Endodermal cell (in vitro differentiated cells): ENCODE measurements around the gene SLC25A24. TPM values are rescaled to one million over a fixed set of nuclear protein-coding genes. Genes with fewer than 3 reads are reported as not detected.
A peak's percentile ranks its signal among the peaks of the same experiment; 100 is the strongest.

Experiments
- DNase-seq: peaks from one replicate; pipeline ENCODE4 v3.0.0-alpha.2; 2017
- H3K27ac ChIP-seq: 2 replicates; pipeline ENCODE4 v1.5.1; 2013; ENCODE audit warnings: mild to moderate bottlenecking, low read depth, low read length, moderate library complexity
- H3K27me3 ChIP-seq: 2 replicates; pipeline ENCODE4 v1.6.1; 2013; ENCODE audit warnings: mild to moderate bottlenecking, low read length, moderate library complexity; ENCODE audit not compliant: insufficient read depth, control insufficient read depth, poor library complexity, severe bottlenecking
- H3K36me3 ChIP-seq: 2 replicates; pipeline ENCODE4 v1.7.0; 2013; ENCODE audit warnings: mild to moderate bottlenecking, low read length, moderate library complexity; ENCODE audit not compliant: control insufficient read depth, insufficient read depth
- H3K4me1 ChIP-seq: one replicate; pipeline ENCODE4 v1.7.0; 2013; ENCODE audit warnings: low read length; ENCODE audit not compliant: control insufficient read depth, insufficient read depth
- H3K4me3 ChIP-seq: 2 replicates; pipeline ENCODE4 v1.5.1; 2013; ENCODE audit warnings: mild to moderate bottlenecking, low read length, moderate library complexity
- H3K9ac ChIP-seq: 2 replicates; pipeline ENCODE4 v1.6.1; 2013; ENCODE audit warnings: mild to moderate bottlenecking, low read length, moderate library complexity; ENCODE audit not compliant: poor library complexity, severe bottlenecking; ENCODE audit errors: extremely low read depth
- H3K9me3 ChIP-seq: 2 replicates; pipeline ENCODE4 v1.6.1; 2013; ENCODE audit warnings: mild to moderate bottlenecking, low read length, moderate library complexity; ENCODE audit not compliant: control insufficient read depth
- H3K27ac Mint-ChIP-seq: 2 replicates; pipeline ENCODE4 v1.8.0; 2020; ENCODE audit warnings: mixed read lengths
- H3K27me3 Mint-ChIP-seq: 2 replicates; pipeline ENCODE4 v1.8.0; 2021; ENCODE audit warnings: mild to moderate bottlenecking, mixed read lengths; ENCODE audit not compliant: insufficient read depth
- H3K36me3 Mint-ChIP-seq: 2 replicates; pipeline ENCODE4 v1.8.0; 2020; ENCODE audit warnings: low read depth, mixed read lengths
- H3K4me1 Mint-ChIP-seq: 2 replicates; pipeline ENCODE4 v1.8.0; 2020; ENCODE audit warnings: mixed read lengths
- H3K4me3 Mint-ChIP-seq: 2 replicates; pipeline ENCODE4 v1.8.0; 2020; ENCODE audit warnings: mild to moderate bottlenecking, moderate library complexity, mixed read lengths
- H3K9me3 Mint-ChIP-seq: 2 replicates; pipeline ENCODE4 v1.8.0; 2020; ENCODE audit warnings: mild to moderate bottlenecking, mixed read lengths
- CTCF ChIP-seq: fragments of 200-600 bp; sonication (generic); conservative IDR thresholded peaks from 2 replicates; pipeline ENCODE4 v1.5.0; 2021; ENCODE audit warnings: antibody characterized with exemption, mild to moderate bottlenecking
- WGBS, 2 experiments: methylation state at CpG; one replicate each; pipeline versions ENCODE4 v1.1.5 to v1.1.7; 2013; ENCODE audit warnings: missing lambda C conversion rate in 2 of 2, mixed read lengths in 1 of 2; ENCODE audit not compliant: insufficient coverage in 1 of 2, insufficient read length in 1 of 2; 5-methylcytosine and 5-hydroxymethylcytosine counted together
- total RNA-seq, 2 donors: library from RNA; stranded (reverse); fragmentation: NEBNext Ultra II Directional in 1 of 2; extraction: Animal tissue kit (Norgen Biotek cat#: 25700) in 1 of 2; gene quantifications; 2 replicates in 1 of 2; 3 replicates in 1 of 2; pipeline ENCODE4 v1.2.1, GENCODE V29; 2021

The SLC25A24 gene
- total RNA-seq, 2 donors from 2014 or later: 42.4 to 61.4 TPM

- Mint-ChIP-seq H3K4me1 (peaks cover 21% of the 10 kb centered on the region), H3K27me3 (peaks cover 11% of the 10 kb centered on the region), H3K36me3 (peaks cover 28% of the 10 kb centered on the region), H3K9me3 (peaks cover 12% of the 10 kb centered on the region), H3K4me3 (peak overlapping the region; percentile 90), H3K27ac (no peak overlapping the region)
- Histone ChIP-seq H3K9ac (peak overlapping the region; percentile 98), H3K27me3 (no peaks in the 10 kb centered on the region), H3K27ac (peak overlapping the region; percentile 12), H3K9me3 (peaks cover 12% of the 10 kb centered on the region), H3K4me3 (peak overlapping the region; percentile 91), H3K36me3 (peaks cover 30% of the 10 kb centered on the region), H3K4me1 (no peaks in the 10 kb centered on the region)
- WGBS, 2 experiments: 8 to 17% methylated on average over 6 to 10 of the region's 10 CpGs
- peak; percentile 57 for DNase-seq
- TF ChIP-seq CTCF: peak; percentile 20
These were observed 526 bp upstream of the SLC25A24 start for GRCh38 chr1:108200687-108201051.

GRCh38 chr1:108199201-108199691, 897 bp downstream of the SLC25A24 start:
- 4% methylated on average over 9 of the region's 9 CpGs for WGBS, 2 experiments
- DNase-seq: peak; percentile 62
- Histone ChIP-seq H3K27ac (peak overlapping the region; percentile 78), H3K9ac (peak overlapping the region; percentile 98), H3K9me3 (peaks cover 26% of the 10 kb centered on the region), H3K4me1 (no peaks in the 10 kb centered on the region), H3K4me3 (peak overlapping the region; percentile 91), H3K27me3 (no peaks in the 10 kb centered on the region), H3K36me3 (peaks cover 44% of the 10 kb centered on the region)
- Mint-ChIP-seq H3K9me3 (peaks cover 5% of the 10 kb centered on the region), H3K4me3 (peak overlapping the region; percentile 90), H3K27me3 (peaks cover 8% of the 10 kb centered on the region), H3K36me3 (peaks cover 41% of the 10 kb centered on the region), H3K27ac (peak overlapping the region; percentile 91), H3K4me1 (peaks cover 21% of the 10 kb centered on the region)
- no peak for TF ChIP-seq CTCF

GRCh38 chr1:108194051-108194450, 6.1 kb downstream of the SLC25A24 start:
- Histone ChIP-seq H3K27me3 (no peaks in the 10 kb centered on the region), H3K4me3 (no peak overlapping the region), H3K27ac (no peak overlapping the region), H3K9ac (no peak overlapping the region), H3K36me3 (peaks cover 91% of the 10 kb centered on the region), H3K4me1 (no peaks in the 10 kb centered on the region), H3K9me3 (peaks cover 75% of the 10 kb centered on the region)
- no peaks in the 10 kb centered on the region for H3K27me3 Mint-ChIP-seq
- H3K36me3 Mint-ChIP-seq: peaks cover 81% of the 10 kb centered on the region
- H3K27ac Mint-ChIP-seq: no peak overlapping the region
- no peak overlapping the region for H3K4me3 Mint-ChIP-seq
- 100% methylated on average over 1 of the region's 1 CpG; no CpG with 5 or more reads in 1 of the 2 experiments for WGBS, 2 experiments
- no peak for TF ChIP-seq CTCF
- no peak for DNase-seq
- peaks cover 31% of the 10 kb centered on the region for H3K9me3 Mint-ChIP-seq
- H3K4me1 Mint-ChIP-seq: peaks cover 15% of the 10 kb centered on the region
